Testis (tissue), 3 donors: ENCODE results near the gene PPFIBP1. TPM values are rescaled to one million over a fixed set of nuclear protein-coding genes. Genes with fewer than 3 reads are reported as not detected.
A peak's percentile ranks its signal among the peaks of the same experiment; 100 is the strongest.

Experiments
- DNase-seq: peaks from one replicate; pipeline ENCODE4 v3.0.0-alpha.2; 2019
- H3K27ac ChIP-seq, 2 donors: fragments of 200-600 bp; sonication (generic); one replicate each; pipeline ENCODE4 v1.5.1; 2019
- H3K27me3 ChIP-seq: fragments of 200-600 bp; sonication (generic); one replicate; pipeline ENCODE4 v1.5.1; 2019
- H3K36me3 ChIP-seq: fragments of 200-600 bp; sonication (generic); one replicate; pipeline ENCODE4 v1.5.1; 2017; ENCODE audit warnings: low read depth; ENCODE audit errors: missing control alignments
- H3K4me1 ChIP-seq: fragments of 200-600 bp; sonication (generic); one replicate; pipeline ENCODE4 v1.5.1; 2019
- H3K4me3 ChIP-seq, 2 donors: fragments of 200-600 bp; sonication (generic); one replicate each; pipeline ENCODE4 v1.5.1; 2017 to 2019
- H3K9me3 ChIP-seq: fragments of 200-600 bp; sonication (generic); one replicate; pipeline ENCODE4 v1.5.1; 2017
- POLR2A ChIP-seq: fragments of 450-650 bp; IDR thresholded peaks from one replicate; pipeline ENCODE4 v1.6.1; 2017; ENCODE audit warnings: antibody characterized with exemption, mild to moderate bottlenecking, moderate library complexity
- WGBS, 2 donors: methylation state at CpG; one replicate each; pipeline ENCODE4 v1.1.5; 2018; 5-methylcytosine and 5-hydroxymethylcytosine counted together
- intact Hi-C: fragments of 100-400 bp; cut with DNase I; formaldehyde crosslinking; loops from one replicate; pipeline ENCODE4 v1.15.1; 2023; ENCODE audit warnings: low total_unique reads
- polyA plus RNA-seq: library from polyadenylated mRNA; stranded (reverse); fragments of 350-450 nt; fragmentation: Illumina TruSeq; extraction: RNeasy Lipid Tissue Mini Kit (QIAGEN cat#74804); gene quantifications from one replicate; pipeline ENCODE4 v1.2.3, GENCODE V29; 2014; ENCODE audit warnings: low read depth, low replicate concordance; ENCODE audit not compliant: insufficient read depth
- total RNA-seq, 2 donors: library from RNA; depleted of rRNA; stranded (reverse); fragments of >200 nt; gene quantifications; one replicate each; pipeline ENCODE4 v1.2.3, GENCODE V29; 2016
- TF ChIP-seq, protein P1 (sequence below), 3 experiments: fragments of 450-650 bp in 2 of 3; fragments of 200-600 bp in 1 of 3; sonication (generic) in 1 of 3; IDR thresholded peaks; one replicate each; pipeline ENCODE4 v1.5.1; 2016 to 2019; ENCODE audit warnings: antibody characterized with exemption in 3 of 3, mild to moderate bottlenecking in 2 of 3, moderate library complexity in 1 of 3

Gene PPFIBP1
- total and polyA plus RNA-seq, 3 donors from 2014 or later: 33.4 to 87.8 (median 75.3) TPM

- no peak for TF ChIP-seq POLR2A
- TF ChIP-seq, protein P1, sequence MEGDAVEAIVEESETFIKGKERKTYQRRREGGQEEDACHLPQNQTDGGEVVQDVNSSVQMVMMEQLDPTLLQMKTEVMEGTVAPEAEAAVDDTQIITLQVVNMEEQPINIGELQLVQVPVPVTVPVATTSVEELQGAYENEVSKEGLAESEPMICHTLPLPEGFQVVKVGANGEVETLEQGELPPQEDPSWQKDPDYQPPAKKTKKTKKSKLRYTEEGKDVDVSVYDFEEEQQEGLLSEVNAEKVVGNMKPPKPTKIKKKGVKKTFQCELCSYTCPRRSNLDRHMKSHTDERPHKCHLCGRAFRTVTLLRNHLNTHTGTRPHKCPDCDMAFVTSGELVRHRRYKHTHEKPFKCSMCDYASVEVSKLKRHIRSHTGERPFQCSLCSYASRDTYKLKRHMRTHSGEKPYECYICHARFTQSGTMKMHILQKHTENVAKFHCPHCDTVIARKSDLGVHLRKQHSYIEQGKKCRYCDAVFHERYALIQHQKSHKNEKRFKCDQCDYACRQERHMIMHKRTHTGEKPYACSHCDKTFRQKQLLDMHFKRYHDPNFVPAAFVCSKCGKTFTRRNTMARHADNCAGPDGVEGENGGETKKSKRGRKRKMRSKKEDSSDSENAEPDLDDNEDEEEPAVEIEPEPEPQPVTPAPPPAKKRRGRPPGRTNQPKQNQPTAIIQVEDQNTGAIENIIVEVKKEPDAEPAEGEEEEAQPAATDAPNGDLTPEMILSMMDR (IDR thresholded peaks at IDR 0.05): no peak
- DNase-seq: peak; percentile 72
- H3K27ac ChIP-seq: peak overlapping the region; percentile 31 to 75
- intact Hi-C loops: no loop called here
- no peaks in the 10 kb centered on the region for H3K9me3 ChIP-seq
- no peaks in the 10 kb centered on the region for H3K36me3 ChIP-seq
- H3K27me3 ChIP-seq: no peaks in the 10 kb centered on the region
- no peak overlapping the region for H3K4me3 ChIP-seq
- H3K4me1 ChIP-seq: peaks cover 53% of the 10 kb centered on the region
- 31 to 40% methylated on average over 14 of the region's 14 CpGs for WGBS, 2 donors
Observed at GRCh38 chr12:27554421-27555186, 30.6 kb downstream of the PPFIBP1 start.

- peak overlapping the region; percentile 31 to 75 for H3K27ac ChIP-seq
- H3K36me3 ChIP-seq: no peaks in the 10 kb centered on the region
- TF ChIP-seq, protein P1 (IDR thresholded peaks at IDR 0.05): no peak
- no peak for TF ChIP-seq POLR2A
- no peaks in the 10 kb centered on the region for H3K27me3 ChIP-seq
- intact Hi-C loops: no loop called here
- no peak for DNase-seq
- peaks cover 48% of the 10 kb centered on the region for H3K4me1 ChIP-seq
- WGBS, 2 donors: 33 to 43% methylated on average over 5 of the region's 5 CpGs
- no peak overlapping the region for H3K4me3 ChIP-seq
- no peaks in the 10 kb centered on the region for H3K9me3 ChIP-seq
Observed at GRCh38 chr12:27555361-27555760, 31.4 kb downstream of the PPFIBP1 start.

GRCh38 chr12:27555925-27556778, 32.1 kb downstream of the PPFIBP1 start:
- no peak for DNase-seq
- peak overlapping the region; percentile 31 to 75 for H3K27ac ChIP-seq
- intact Hi-C loops: no loop called here

GRCh38 chr12:27560126-27560525, 36.1 kb downstream of the PPFIBP1 start:
- Histone ChIP-seq H3K4me3 (no peak overlapping the region), H3K27ac (no peak overlapping the region), H3K27me3 (no peaks in the 10 kb centered on the region), H3K36me3 (no peaks in the 10 kb centered on the region), H3K9me3 (no peaks in the 10 kb centered on the region), H3K4me1 (peaks cover 25% of the 10 kb centered on the region)
- WGBS, 2 donors: 68 to 71% methylated on average over 2 of the region's 2 CpGs
- intact Hi-C loops: no loop called here
- DNase-seq: no peak
- no peak for TF ChIP-seq POLR2A
- TF ChIP-seq, protein P1 (IDR thresholded peaks at IDR 0.05): no peak

More at GRCh38 chr12:27555925-27556778, 32.1 kb downstream of the PPFIBP1 start:
- no peaks in the 10 kb centered on the region for H3K9me3 ChIP-seq
- H3K4me1 ChIP-seq: peaks cover 42% of the 10 kb centered on the region
- no peak for TF ChIP-seq POLR2A
- TF ChIP-seq, protein P1 (IDR thresholded peaks at IDR 0.05): no peak
- no peak overlapping the region for H3K4me3 ChIP-seq
- WGBS, 2 donors: 36 to 50% methylated on average over 6 of the region's 6 CpGs
- H3K36me3 ChIP-seq: no peaks in the 10 kb centered on the region
- no peaks in the 10 kb centered on the region for H3K27me3 ChIP-seq
